Esophagus squamous epithelium (tissue), 4 donors: Measurements from ENCODE around the gene TRMT2A.

ENCODE experiments used
- CTCF ChIP-seq, 6 experiments: fragments of 450-650 bp in 4 of 6; fragments of 200-600 bp in 2 of 6; sonication (generic) in 2 of 6; IDR thresholded peaks; one replicate each; pipeline ENCODE4 v1.5.1; 2016 to 2019; ENCODE audit warnings: antibody characterized with exemption in 6 of 6, mild to moderate bottlenecking in 4 of 6, moderate library complexity in 4 of 6
- POLR2A ChIP-seq, 4 donors: fragments of 450-650 bp; IDR thresholded peaks; one replicate each; pipeline ENCODE4 v1.6.1; 2017; ENCODE audit warnings: antibody characterized with exemption in 4 of 4, mild to moderate bottlenecking in 4 of 4, moderate library complexity in 3 of 4

- TF ChIP-seq CTCF (IDR thresholded peaks at IDR 0.05), result no peak
- TF ChIP-seq POLR2A (IDR thresholded peaks at IDR 0.05), result no peak
Observed at GRCh38 chr22:20155330-20156041, 38.5 kb upstream of the TRMT2A start.
